Hepatocyte (in vitro differentiated cells): ENCODE data around the gene ZC3H7B. TPM values are rescaled to one million over a fixed set of nuclear protein-coding genes. Genes with fewer than 3 reads are reported as not detected.

Experiments
- DNase-seq: peaks from one replicate; pipeline ENCODE4 v3.0.0-alpha.2; 2016; ENCODE audit warnings: low spot score
- H2AFZ ChIP-seq: fragments of 200-600 bp; sonication (generic); 2 replicates; pipeline ENCODE4 v1.6.0; 2016; ENCODE audit warnings: antibody characterized with exemption, mild to moderate bottlenecking
- H3K27ac ChIP-seq: fragments of 200-600 bp; sonication (generic); 2 replicates; pipeline ENCODE4 v1.5.1; 2016; ENCODE audit warnings: mild to moderate bottlenecking
- H3K27me3 ChIP-seq: fragments of 200-600 bp; sonication (generic); 2 replicates; pipeline ENCODE4 v1.6.1; 2016
- H3K36me3 ChIP-seq: fragments of 200-600 bp; sonication (generic); replicated peaks from 2 replicates; pipeline ENCODE4 v1.5.1; 2016; ENCODE audit warnings: low read depth; ENCODE audit not compliant: insufficient read depth
- H3K4me1 ChIP-seq: fragments of 200-600 bp; sonication (generic); 2 replicates; pipeline ENCODE4 v1.5.1; 2016; ENCODE audit warnings: mild to moderate bottlenecking, moderate library complexity; ENCODE audit not compliant: insufficient read depth
- H3K4me2 ChIP-seq: fragments of 200-600 bp; sonication (generic); 2 replicates; pipeline ENCODE4 v1.6.0; 2016
- H3K4me3 ChIP-seq: fragments of 200-600 bp; sonication (generic); 2 replicates; pipeline ENCODE4 v1.5.1; 2016; ENCODE audit warnings: mild to moderate bottlenecking
- H3K79me2 ChIP-seq: fragments of 200-600 bp; sonication (generic); 2 replicates; pipeline ENCODE4 v1.6.0; 2017; ENCODE audit warnings: mild to moderate bottlenecking
- H3K9me2 ChIP-seq: fragments of 200-600 bp; sonication (generic); replicated peaks from 2 replicates; pipeline ENCODE4 v1.6.0; 2017; ENCODE audit warnings: mild to moderate bottlenecking; ENCODE audit not compliant: insufficient read depth
- H3K9me3 ChIP-seq: fragments of 200-600 bp; sonication (generic); 2 replicates; pipeline ENCODE4 v1.5.1; 2016; ENCODE audit warnings: low read depth, mild to moderate bottlenecking
- H4K20me1 ChIP-seq: fragments of 200-600 bp; sonication (generic); 2 replicates; pipeline ENCODE4 v1.6.0; 2016; ENCODE audit warnings: mild to moderate bottlenecking; ENCODE audit not compliant: insufficient read depth, poor library complexity, severe bottlenecking
- CTCF ChIP-seq: fragments of 200-600 bp; sonication (generic); IDR thresholded peaks from 2 replicates; pipeline ENCODE4 v1.5.1; 2016; ENCODE audit warnings: antibody characterized with exemption, mild to moderate bottlenecking; ENCODE audit not compliant: poor library complexity
- EZH2 ChIP-seq: fragments of 200-600 bp; sonication (generic); IDR thresholded peaks from 2 replicates; pipeline ENCODE4 v1.6.1; 2016; ENCODE audit warnings: antibody characterized with exemption, mild to moderate bottlenecking, borderline replicate concordance
- EZH2phosphoT487 ChIP-seq: fragments of 200-600 bp; sonication (generic); IDR thresholded peaks from one replicate; pipeline ENCODE4 v1.6.1; 2018; ENCODE audit warnings: antibody characterized with exemption, mild to moderate bottlenecking, low read depth, moderate library complexity; ENCODE audit not compliant: unreplicated experiment, severe bottlenecking
- WGBS: methylation state at CpG from one replicate; pipeline ENCODE4 v1.1.6; 2016; ENCODE audit warnings: low lambda C conversion rate; ENCODE audit errors: missing lambda C conversion rate; 5-methylcytosine and 5-hydroxymethylcytosine counted together
- polyA plus RNA-seq: library from polyadenylated mRNA; unstranded; fragments of >200 nt; fragmentation: Nextera tagmentation; extraction: Ambion mirVana; gene quantifications from 2 replicates; pipeline ENCODE4 v1.2.1, GENCODE V29; 2016
- total RNA-seq: library from RNA; depleted of rRNA; stranded (reverse); fragments of >200 nt; gene quantifications from 2 replicates; pipeline ENCODE4 v1.2.3, GENCODE V29; 2014

Gene ZC3H7B
- total and polyA plus RNA-seq, 2 experiments from 2014 or later = 6.9 to 30.5 TPM

GRCh38 chr22:41351011-41351410 is 49.7 kb downstream of the ZC3H7B start:
- WGBS = 99% methylated on average over 5 of the region's 5 CpGs
- Histone ChIP-seq H3K9me2 (no peaks in the 10 kb centered on the region), H3K27ac (peak overlapping the region; percentile 42), H4K20me1 (no peaks in the 10 kb centered on the region), H3K27me3 (no peaks in the 10 kb centered on the region), H3K36me3 (no peaks in the 10 kb centered on the region), H3K4me1 (no peaks in the 10 kb centered on the region), H3K4me2 (no peak overlapping the region), H3K4me3 (no peak overlapping the region), H3K9me3 (no peaks in the 10 kb centered on the region), H2AFZ (no peak overlapping the region), H3K79me2 (no peaks in the 10 kb centered on the region)
- no peak for DNase-seq
- no peak for TF ChIP-seq CTCF
- no peak for TF ChIP-seq EZH2
- no peak for TF ChIP-seq EZH2phosphoT487

- H3K27ac ChIP-seq = peak overlapping the region; percentile 28
- no peaks in the 10 kb centered on the region for H3K27me3 ChIP-seq
- H3K4me3 ChIP-seq = no peak overlapping the region
- TF ChIP-seq EZH2phosphoT487 (no peak), EZH2 (no peak), CTCF (no peak)
- no peaks in the 10 kb centered on the region for H3K9me3 ChIP-seq
- no peak for DNase-seq
- WGBS = 77% methylated on average over 6 of the region's 6 CpGs
- H3K79me2 ChIP-seq = no peaks in the 10 kb centered on the region
- H3K4me2 ChIP-seq = no peak overlapping the region
- H2AFZ ChIP-seq = no peak overlapping the region
- no peaks in the 10 kb centered on the region for H3K36me3 ChIP-seq
- H4K20me1 ChIP-seq = no peaks in the 10 kb centered on the region
- H3K4me1 ChIP-seq = no peaks in the 10 kb centered on the region
- H3K9me2 ChIP-seq = no peaks in the 10 kb centered on the region
These were observed 50.7 kb downstream of the ZC3H7B start for GRCh38 chr22:41352058-41352457.

- no peak for DNase-seq
These were observed 52.7 kb downstream of the ZC3H7B start for GRCh38 chr22:41353862-41354575.

More at GRCh38 chr22:41353862-41354575, 52.7 kb downstream of the ZC3H7B start:
- H3K4me1 ChIP-seq = no peaks in the 10 kb centered on the region
- H3K9me2 ChIP-seq = no peaks in the 10 kb centered on the region
- TF ChIP-seq EZH2 (no peak), EZH2phosphoT487 (no peak), CTCF (no peak)
- 93% methylated on average over 10 of the region's 10 CpGs for WGBS
- H3K4me2 ChIP-seq = no peak overlapping the region
- H3K27ac ChIP-seq = no peak overlapping the region
- H2AFZ ChIP-seq = no peak overlapping the region
- no peaks in the 10 kb centered on the region for H4K20me1 ChIP-seq
- no peaks in the 10 kb centered on the region for H3K79me2 ChIP-seq
- no peaks in the 10 kb centered on the region for H3K36me3 ChIP-seq
- H3K4me3 ChIP-seq = no peak overlapping the region
- no peaks in the 10 kb centered on the region for H3K9me3 ChIP-seq
- H3K27me3 ChIP-seq = no peaks in the 10 kb centered on the region
